Ascending aorta (tissue), 2 donors: ENCODE measurements around the gene EFHC1. TPM values are rescaled to one million over a fixed set of nuclear protein-coding genes. Genes with fewer than 3 reads are reported as not detected.

Experiments used
- DNase-seq, 2 donors: peaks; one replicate each; pipeline ENCODE4 v3.0.0-alpha.2; 2019; ENCODE audit warnings: low spot score in 2 of 2
- H3K27ac ChIP-seq, 2 donors: fragments of 200-600 bp; sonication (generic); one replicate each; pipeline ENCODE4 v1.5.1; 2016 to 2017; ENCODE audit warnings: mild to moderate bottlenecking in 1 of 2
- H3K27me3 ChIP-seq: fragments of 200-600 bp; sonication (generic); one replicate; pipeline ENCODE4 v1.5.1; 2017
- H3K36me3 ChIP-seq, 2 donors: fragments of 200-600 bp; sonication (generic); one replicate each; pipeline ENCODE4 v1.5.1; 2016
- H3K4me1 ChIP-seq, 2 donors: fragments of 200-600 bp; sonication (generic); one replicate each; pipeline ENCODE4 v1.5.1; 2016 to 2017; ENCODE audit warnings: mild to moderate bottlenecking in 1 of 2
- H3K4me3 ChIP-seq, 2 donors: fragments of 200-600 bp; sonication (generic); one replicate each; pipeline ENCODE4 v1.5.1; 2016 to 2017; ENCODE audit warnings: mild to moderate bottlenecking in 1 of 2
- H3K9me3 ChIP-seq, 2 donors: fragments of 200-600 bp; sonication (generic); one replicate each; pipeline ENCODE4 v1.5.1; 2016
- intact Hi-C: fragments of 100-400 bp; cut with DNase I; formaldehyde crosslinking; loops from one replicate; pipeline ENCODE4 v1.15.1; 2023
- total RNA-seq: library from RNA; depleted of rRNA; stranded (reverse); fragments of >200 nt; gene quantifications from one replicate; pipeline ENCODE4 v1.1.0, GENCODE V29; 2016
- TF ChIP-seq, protein P1 (sequence below), 3 experiments: fragments of 200-600 bp in 2 of 3; fragments of 450-650 bp in 1 of 3; sonication (generic) in 2 of 3; IDR thresholded peaks; one replicate each; pipeline ENCODE4 v1.5.1; 2016 to 2019; ENCODE audit warnings: antibody characterized with exemption in 3 of 3, mild to moderate bottlenecking in 1 of 3, moderate library complexity in 1 of 3

Gene EFHC1
- total RNA-seq, 1 donor from 2014 or later: 7.3 TPM

DNA sequence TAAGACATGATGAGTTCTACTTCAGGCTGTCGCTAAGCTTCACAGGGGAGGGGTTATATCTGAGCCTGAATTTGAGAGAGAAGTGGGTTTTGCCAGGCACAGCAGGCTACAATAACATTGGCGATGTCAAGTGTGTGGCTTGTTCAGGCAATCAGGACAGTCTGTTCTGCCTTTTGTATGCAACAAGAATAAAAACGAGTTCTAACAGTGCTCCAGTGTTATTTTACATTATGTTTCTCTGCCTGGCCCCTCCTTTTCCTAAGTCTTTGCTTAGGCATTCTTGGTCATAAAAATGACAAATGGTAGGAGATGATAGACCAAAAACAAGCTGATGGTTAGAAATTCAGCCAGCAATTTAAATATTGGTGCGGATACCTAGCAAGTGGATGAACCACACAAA, 31.4 kb upstream of the EFHC1 start:
- Histone ChIP-seq H3K4me3 (no peak overlapping the region), H3K9me3 (no peaks in the 10 kb centered on the region), H3K36me3 (no peaks in the 10 kb centered on the region), H3K27me3 (no peaks in the 10 kb centered on the region), H3K4me1 (peaks cover 0 to 5% of the 10 kb centered on the region in 2 donors), H3K27ac (no peak overlapping the region)
- intact Hi-C loops: no loop called here
- TF ChIP-seq, protein P1, sequence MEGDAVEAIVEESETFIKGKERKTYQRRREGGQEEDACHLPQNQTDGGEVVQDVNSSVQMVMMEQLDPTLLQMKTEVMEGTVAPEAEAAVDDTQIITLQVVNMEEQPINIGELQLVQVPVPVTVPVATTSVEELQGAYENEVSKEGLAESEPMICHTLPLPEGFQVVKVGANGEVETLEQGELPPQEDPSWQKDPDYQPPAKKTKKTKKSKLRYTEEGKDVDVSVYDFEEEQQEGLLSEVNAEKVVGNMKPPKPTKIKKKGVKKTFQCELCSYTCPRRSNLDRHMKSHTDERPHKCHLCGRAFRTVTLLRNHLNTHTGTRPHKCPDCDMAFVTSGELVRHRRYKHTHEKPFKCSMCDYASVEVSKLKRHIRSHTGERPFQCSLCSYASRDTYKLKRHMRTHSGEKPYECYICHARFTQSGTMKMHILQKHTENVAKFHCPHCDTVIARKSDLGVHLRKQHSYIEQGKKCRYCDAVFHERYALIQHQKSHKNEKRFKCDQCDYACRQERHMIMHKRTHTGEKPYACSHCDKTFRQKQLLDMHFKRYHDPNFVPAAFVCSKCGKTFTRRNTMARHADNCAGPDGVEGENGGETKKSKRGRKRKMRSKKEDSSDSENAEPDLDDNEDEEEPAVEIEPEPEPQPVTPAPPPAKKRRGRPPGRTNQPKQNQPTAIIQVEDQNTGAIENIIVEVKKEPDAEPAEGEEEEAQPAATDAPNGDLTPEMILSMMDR (IDR thresholded peaks at IDR 0.05): no peak
- no peak for DNase-seq

GRCh38 chr6:52389264-52389625, 30.9 kb upstream of the EFHC1 start:
- no peak overlapping the region for H3K27ac ChIP-seq
- peaks cover 0 to 5% of the 10 kb centered on the region in 2 donors for H3K4me1 ChIP-seq
- no peak overlapping the region for H3K4me3 ChIP-seq
- no peak for DNase-seq
- TF ChIP-seq, protein P1 (IDR thresholded peaks at IDR 0.05): no peak
- H3K9me3 ChIP-seq: no peaks in the 10 kb centered on the region
- intact Hi-C loops: no loop called here
- H3K27me3 ChIP-seq: no peaks in the 10 kb centered on the region
- H3K36me3 ChIP-seq: no peaks in the 10 kb centered on the region

DNA sequence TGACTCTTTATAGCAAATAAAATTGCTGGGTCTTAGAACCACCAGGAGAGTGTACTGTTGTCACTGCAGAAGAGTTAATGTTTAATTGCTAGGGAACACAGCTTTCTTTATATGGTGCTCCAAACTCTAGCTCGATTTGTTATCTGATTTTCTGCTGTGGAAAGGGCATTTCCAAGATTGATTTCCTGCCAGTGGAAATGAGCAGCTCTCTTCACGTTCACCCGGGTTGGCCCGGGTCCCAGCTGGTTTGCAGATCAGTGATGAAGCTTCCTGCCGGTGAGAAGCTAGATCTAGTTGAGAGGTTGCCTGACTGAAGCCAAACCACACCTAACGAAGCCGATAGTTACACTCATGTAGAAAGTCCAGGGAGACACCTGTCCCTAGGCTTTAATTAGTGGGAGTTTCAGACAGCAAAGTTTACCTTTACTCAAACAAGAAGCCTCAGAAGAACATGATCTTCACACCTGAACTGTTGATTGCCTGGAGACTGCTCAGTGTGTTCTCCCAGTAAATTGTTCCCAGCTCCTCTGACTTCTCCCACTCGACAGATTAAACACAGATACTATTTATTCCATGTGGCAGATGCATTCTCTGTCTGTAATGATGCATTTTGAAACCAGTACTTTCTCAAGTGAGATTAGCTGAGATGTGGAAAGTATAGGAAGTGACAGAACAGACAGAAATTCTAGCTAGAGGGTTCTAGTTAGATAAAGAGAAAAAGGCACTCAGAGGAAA, 30.3 kb upstream of the EFHC1 start:
- DNase-seq: no peak
- Histone ChIP-seq H3K4me1 (peaks cover 0 to 5% of the 10 kb centered on the region in 2 donors), H3K27ac (no peak overlapping the region), H3K36me3 (no peaks in the 10 kb centered on the region), H3K27me3 (no peaks in the 10 kb centered on the region), H3K4me3 (no peak overlapping the region), H3K9me3 (no peaks in the 10 kb centered on the region)
- TF ChIP-seq, protein P1 (IDR thresholded peaks at IDR 0.05): no peak
- intact Hi-C loops: no loop called here

DNA sequence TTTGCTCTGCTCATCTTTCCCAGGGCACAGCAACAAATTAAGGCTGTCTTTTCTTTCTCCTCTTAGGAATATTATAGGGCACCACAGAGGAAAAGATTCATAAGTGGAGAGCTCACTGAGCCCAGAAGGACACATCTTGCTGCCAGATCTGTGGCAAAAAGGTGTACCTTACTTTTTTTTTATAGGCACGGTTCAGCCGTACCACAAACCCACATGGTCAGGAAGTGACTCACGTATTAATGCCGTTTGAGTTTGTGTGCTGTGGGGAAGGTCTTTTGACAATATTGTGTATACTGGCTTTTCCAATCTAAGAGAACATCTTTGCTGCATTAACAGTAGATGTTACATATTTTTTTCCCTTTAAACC, 29.8 kb upstream of the EFHC1 start:
- Histone ChIP-seq H3K27ac (no peak overlapping the region), H3K4me3 (no peak overlapping the region), H3K36me3 (no peaks in the 10 kb centered on the region), H3K9me3 (no peaks in the 10 kb centered on the region), H3K4me1 (peaks cover 0 to 5% of the 10 kb centered on the region in 2 donors), H3K27me3 (no peaks in the 10 kb centered on the region)
- TF ChIP-seq, protein P1 (IDR thresholded peaks at IDR 0.05): no peak
- intact Hi-C loops: no loop called here
- DNase-seq: no peak

DNA sequence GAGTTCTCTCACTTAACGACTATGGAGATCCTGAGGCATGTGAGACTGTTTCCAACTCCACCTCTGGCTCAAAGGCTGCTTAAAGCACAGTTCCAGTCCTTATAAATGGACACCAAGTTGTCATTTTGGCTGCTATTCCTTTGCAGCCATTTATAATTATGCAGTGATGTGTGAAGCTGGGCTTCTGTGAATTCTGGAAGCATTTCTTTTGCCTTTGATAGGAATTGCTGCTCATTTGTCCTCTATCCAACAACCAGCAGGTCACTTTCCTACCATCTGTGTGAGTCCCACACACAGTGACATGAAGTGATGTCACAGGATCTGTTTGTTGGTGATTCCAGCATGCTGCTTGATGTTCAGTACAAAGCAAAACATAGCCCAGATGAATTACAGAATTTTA, 28.5 kb upstream of the EFHC1 start:
- Histone ChIP-seq H3K36me3 (no peaks in the 10 kb centered on the region), H3K9me3 (no peaks in the 10 kb centered on the region), H3K27me3 (no peaks in the 10 kb centered on the region), H3K27ac (no peak overlapping the region), H3K4me1 (peaks cover 0 to 5% of the 10 kb centered on the region in 2 donors), H3K4me3 (no peak overlapping the region)
- intact Hi-C loops: no loop called here
- TF ChIP-seq, protein P1 (IDR thresholded peaks at IDR 0.05): no peak
- DNase-seq: no peak

DNA sequence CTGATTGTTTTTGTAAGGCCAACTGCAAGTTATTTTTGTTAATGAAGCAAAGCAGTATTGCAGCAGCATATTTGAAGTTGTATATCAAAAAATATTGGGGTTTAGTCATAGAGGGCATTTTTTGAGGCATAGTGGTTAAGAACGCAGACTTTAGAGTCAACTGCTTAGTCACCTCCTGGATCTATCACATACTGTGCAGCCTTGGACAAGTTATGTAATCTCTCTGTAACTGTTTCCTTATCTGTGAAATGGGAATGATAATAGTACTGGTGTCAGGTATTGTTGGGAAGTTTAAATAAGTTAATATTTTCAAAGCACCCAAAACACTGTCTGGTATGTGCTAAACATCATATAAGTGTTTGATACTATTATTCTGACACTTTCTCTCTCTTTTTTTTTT, 27.2 kb upstream of the EFHC1 start:
- no peak for DNase-seq
- intact Hi-C loops: no loop called here
- no peaks in the 10 kb centered on the region for H3K36me3 ChIP-seq

More for the DNA sequence above, 27.2 kb upstream of the EFHC1 start:
- H3K4me3 ChIP-seq: no peak overlapping the region
- H3K4me1 ChIP-seq: peaks cover 0 to 5% of the 10 kb centered on the region in 2 donors
- no peak overlapping the region for H3K27ac ChIP-seq
- no peaks in the 10 kb centered on the region for H3K27me3 ChIP-seq
- no peaks in the 10 kb centered on the region for H3K9me3 ChIP-seq
- TF ChIP-seq, protein P1 (IDR thresholded peaks at IDR 0.05): no peak
